Mesendoderm (in vitro differentiated cells): ENCODE results near the gene ZNF837.
A peak's percentile ranks its signal among the peaks of the same experiment; 100 is the strongest.
"Not testable (repeated sequence)": the region's sequence is repeated elsewhere in the genome, so short reads cannot be mapped to it uniquely, and the experiment has no call there.

Experiments used
- DNase-seq: peaks from one replicate; pipeline ENCODE4 v3.0.0; 2013
- H2AK5ac ChIP-seq: 2 replicates; pipeline ENCODE4 v1.6.1; 2013; ENCODE audit warnings: low read length, inconsistent platforms
- H2BK120ac ChIP-seq: 2 replicates; pipeline ENCODE4 v1.6.1; 2013; ENCODE audit warnings: low read depth, mild to moderate bottlenecking, low read length, moderate library complexity, mixed read lengths
- H2BK15ac ChIP-seq: replicated peaks from 2 replicates; pipeline ENCODE4 v1.6.1; 2013; ENCODE audit warnings: low read depth, mild to moderate bottlenecking, moderate library complexity
- H2BK5ac ChIP-seq: 2 replicates; pipeline ENCODE4 v1.6.1; 2013; ENCODE audit warnings: low read length, inconsistent platforms
- H3K18ac ChIP-seq: 2 replicates; pipeline ENCODE4 v1.6.1; 2013; ENCODE audit warnings: mild to moderate bottlenecking, low read length, mixed read lengths
- H3K23ac ChIP-seq: one replicate; pipeline ENCODE4 v1.6.1; 2013; ENCODE audit warnings: low read length
- H3K27ac ChIP-seq: 2 replicates; pipeline ENCODE4 v1.5.1; 2013; ENCODE audit warnings: low read depth, mild to moderate bottlenecking, inconsistent platforms, low read length, moderate library complexity
- H3K27me3 ChIP-seq: 2 replicates; pipeline ENCODE4 v1.6.1; 2013; ENCODE audit warnings: low read length, control low read depth, mild to moderate bottlenecking, inconsistent platforms; ENCODE audit not compliant: insufficient read depth, poor library complexity
- H3K36me3 ChIP-seq: 2 replicates; pipeline ENCODE4 v1.6.1; 2013; ENCODE audit warnings: low read length, inconsistent platforms; ENCODE audit not compliant: control insufficient read depth, insufficient read depth
- H3K4ac ChIP-seq: one replicate; pipeline ENCODE4 v1.6.1; 2013; ENCODE audit warnings: low read depth, mild to moderate bottlenecking, low read length, moderate library complexity
- H3K4me1 ChIP-seq: 2 replicates; pipeline ENCODE4 v1.6.1; 2013; ENCODE audit warnings: low read depth, low read length, inconsistent platforms; ENCODE audit not compliant: control insufficient read depth
- H3K4me2 ChIP-seq: 2 replicates; pipeline ENCODE4 v1.6.1; 2013; ENCODE audit warnings: low read length
- H3K4me3 ChIP-seq: 2 replicates; pipeline ENCODE4 v1.5.1; 2013; ENCODE audit warnings: mild to moderate bottlenecking, low read length
- H3K56ac ChIP-seq: one replicate; pipeline ENCODE4 v1.6.1; 2013; ENCODE audit warnings: low read length
- H3K79me1 ChIP-seq: 2 replicates; pipeline ENCODE4 v1.6.1; 2013; ENCODE audit warnings: low read length, inconsistent platforms
- H3K79me2 ChIP-seq: 2 replicates; pipeline ENCODE4 v1.6.1; 2013; ENCODE audit warnings: mild to moderate bottlenecking, low read length; ENCODE audit not compliant: control insufficient read depth, insufficient read depth
- H3K9ac ChIP-seq: 2 replicates; pipeline ENCODE4 v1.6.1; 2013; ENCODE audit warnings: low read length, inconsistent platforms
- H4K5ac ChIP-seq: one replicate; pipeline ENCODE4 v1.6.1; 2013; ENCODE audit warnings: low read length
- H4K8ac ChIP-seq: one replicate; pipeline ENCODE4 v1.6.1; 2013; ENCODE audit warnings: low read depth, mild to moderate bottlenecking, control low read depth, low read length, moderate library complexity
- WGBS: extraction: QIAGEN DNeasy Blood & Tissue Kit; methylation state at CpG from one replicate; pipeline ENCODE4 v1.1.7; 2013; ENCODE audit warnings: low lambda C conversion rate, missing lambda C conversion rate; ENCODE audit not compliant: insufficient coverage; ENCODE audit errors: extremely low coverage; 5-methylcytosine and 5-hydroxymethylcytosine counted together

ZNF837 gene

GRCh38 chr19:58380037-58380661 lies 681 bp downstream of the ZNF837 start:
- no peak overlapping the region for H2AK5ac ChIP-seq
- H3K4ac ChIP-seq = no peak overlapping the region
- no peak overlapping the region for H3K18ac ChIP-seq
- peak overlapping the region; percentile 44 for H3K4me2 ChIP-seq
- H3K4me3 ChIP-seq = peak overlapping the region; percentile 38
- H2BK120ac ChIP-seq = no peak overlapping the region
- no peaks in the 10 kb centered on the region for H3K27me3 ChIP-seq
- H2BK5ac ChIP-seq = no peak overlapping the region
- H3K56ac ChIP-seq = peak overlapping the region; percentile 91
- H3K79me1 ChIP-seq = peaks cover 4% of the 10 kb centered on the region
- H3K36me3 ChIP-seq = no peaks in the 10 kb centered on the region
- H3K79me2 ChIP-seq = no peaks in the 10 kb centered on the region
- no CpG with 5 or more reads among the region's 24 CpGs for WGBS
- H4K5ac ChIP-seq = no peak overlapping the region
- no peak overlapping the region for H4K8ac ChIP-seq
- peak overlapping the region; percentile 71 for H3K9ac ChIP-seq
- DNase-seq = no peak
- no peak overlapping the region for H3K23ac ChIP-seq
- no peak overlapping the region for H2BK15ac ChIP-seq
- no peaks in the 10 kb centered on the region for H3K4me1 ChIP-seq
- no peak overlapping the region for H3K27ac ChIP-seq

- Histone ChIP-seq H2AK5ac (no peak overlapping the region), H3K4me3 (no peak overlapping the region)
Measured at GRCh38 chr19:58379246-58379645, 1.6 kb downstream of the ZNF837 start.

GRCh38 chr19:58376724-58377123 lies 4.1 kb downstream of the ZNF837 start:
- not testable (repeated sequence) for H3K4me3 ChIP-seq, H2BK5ac ChIP-seq, H3K23ac ChIP-seq, H3K18ac ChIP-seq, H2AK5ac ChIP-seq, H3K56ac ChIP-seq, H3K27me3 ChIP-seq, H4K8ac ChIP-seq, H3K4me2 ChIP-seq, H3K79me1 ChIP-seq, H3K79me2 ChIP-seq, H3K36me3 ChIP-seq, H2BK120ac ChIP-seq, H2BK15ac ChIP-seq, H3K4me1 ChIP-seq, H3K27ac ChIP-seq, H3K9ac ChIP-seq, DNase-seq, H4K5ac ChIP-seq, H3K4ac ChIP-seq
- no CpG with 5 or more reads among the region's 7 CpGs for WGBS

More at GRCh38 chr19:58379246-58379645, 1.6 kb downstream of the ZNF837 start:
- no peak overlapping the region for H3K4me2 ChIP-seq
- no peak overlapping the region for H2BK15ac ChIP-seq
- H3K36me3 ChIP-seq = no peaks in the 10 kb centered on the region
- H3K56ac ChIP-seq = peak overlapping the region; percentile 30
- no peaks in the 10 kb centered on the region for H3K4me1 ChIP-seq
- H3K18ac ChIP-seq = no peak overlapping the region
- H3K9ac ChIP-seq = no peak overlapping the region
- H4K8ac ChIP-seq = no peak overlapping the region
- H3K23ac ChIP-seq = no peak overlapping the region
- no peaks in the 10 kb centered on the region for H3K79me2 ChIP-seq
- H2BK5ac ChIP-seq = no peak overlapping the region
- H3K4ac ChIP-seq = no peak overlapping the region
- no CpG with 5 or more reads among the region's 6 CpGs for WGBS
- DNase-seq = no peak
- no peak overlapping the region for H2BK120ac ChIP-seq
- H3K79me1 ChIP-seq = peaks cover 4% of the 10 kb centered on the region
- H3K27ac ChIP-seq = no peak overlapping the region
- no peak overlapping the region for H4K5ac ChIP-seq
- no peaks in the 10 kb centered on the region for H3K27me3 ChIP-seq

GRCh38 chr19:58374200-58374599 lies 6.6 kb downstream of the ZNF837 start:
- H3K27me3 ChIP-seq = no peaks in the 10 kb centered on the region
- no peak overlapping the region for H3K18ac ChIP-seq
- DNase-seq = no peak
- no peak overlapping the region for H2BK5ac ChIP-seq
- H2BK15ac ChIP-seq = no peak overlapping the region
- peaks cover under 1% of the 10 kb centered on the region for H3K79me1 ChIP-seq
- H3K56ac ChIP-seq = no peak overlapping the region
- H2AK5ac ChIP-seq = no peak overlapping the region
- H2BK120ac ChIP-seq = no peak overlapping the region
- no peak overlapping the region for H4K5ac ChIP-seq
- no peaks in the 10 kb centered on the region for H3K4me1 ChIP-seq
- no peak overlapping the region for H3K9ac ChIP-seq
- no peaks in the 10 kb centered on the region for H3K36me3 ChIP-seq
- no peak overlapping the region for H4K8ac ChIP-seq
- H3K4me2 ChIP-seq = no peak overlapping the region
- H3K4ac ChIP-seq = no peak overlapping the region
- no peak overlapping the region for H3K4me3 ChIP-seq
- H3K27ac ChIP-seq = no peak overlapping the region
- WGBS = no CpG with 5 or more reads among the region's 4 CpGs
- no peaks in the 10 kb centered on the region for H3K79me2 ChIP-seq
- no peak overlapping the region for H3K23ac ChIP-seq

GRCh38 chr19:58372311-58373133 lies 8.3 kb downstream of the ZNF837 start:
- Histone ChIP-seq H3K4me2 (no peak overlapping the region), H4K5ac (no peak overlapping the region), H3K79me2 (no peaks in the 10 kb centered on the region), H3K56ac (no peak overlapping the region), H3K9ac (no peak overlapping the region), H2AK5ac (no peak overlapping the region), H3K4me3 (no peak overlapping the region), H3K18ac (no peak overlapping the region), H3K4ac (no peak overlapping the region), H3K79me1 (no peaks in the 10 kb centered on the region), H3K23ac (no peak overlapping the region), H4K8ac (no peak overlapping the region), H2BK5ac (no peak overlapping the region), H2BK120ac (no peak overlapping the region), H3K27ac (no peak overlapping the region), H2BK15ac (no peak overlapping the region), H3K4me1 (no peaks in the 10 kb centered on the region), H3K27me3 (no peaks in the 10 kb centered on the region), H3K36me3 (no peaks in the 10 kb centered on the region)
- peak; percentile 65 for DNase-seq
- WGBS = no CpG with 5 or more reads among the region's 15 CpGs
